B cell (primary cell): ENCODE data around the gene LRRN4CL. TPM values are rescaled to one million over a fixed set of nuclear protein-coding genes. Genes with fewer than 3 reads are reported as not detected.

Experiments
- ATAC-seq: fragments of 200-7000 bp; cut with Tn5 transposase; one replicate; pipeline ENCODE4 v1.10.0; 2021; ENCODE audit warnings: low read depth, mild to moderate bottlenecking, moderate number of reproducible peaks, moderate library complexity
- CTCF ChIA-PET: fragments of 350-600 bp; sonication (Branson Sonifier 250); formaldehyde crosslinking; loops from one replicate; lab custom pipeline; 2021; ENCODE audit warnings: antibody characterized with exemption, inconsistent platforms; lab: Charles Lee
- POLR2A ChIA-PET: fragments of 350-600 bp; sonication (Branson Sonifier 250); formaldehyde crosslinking; loops from one replicate; lab custom pipeline; 2021; ENCODE audit warnings: antibody characterized with exemption; lab: Charles Lee
- DNase-seq: peaks from one replicate; pipeline ENCODE4 v3.0.0; 2013
- H2AFZ ChIP-seq: 2 replicates; pipeline ENCODE4 v1.6.1; 2012; ENCODE audit warnings: mild to moderate bottlenecking, low read depth, low read length; ENCODE audit not compliant: insufficient read depth, poor library complexity, severe bottlenecking
- H3K27ac ChIP-seq, 2 donors: 1 replicate in 1 of 2; 2 replicates in 1 of 2; pipeline ENCODE4 v1.5.1; 2012 to 2013; ENCODE audit warnings: low read length in 2 of 2, mild to moderate bottlenecking in 2 of 2, moderate library complexity in 1 of 2
- H3K27me3 ChIP-seq, 4 experiments: fragments of 200-600 bp in 1 of 4; sonication (generic) in 1 of 4; replicated peaks in 1 of 4; 1 replicate in 2 of 4; 2 replicates in 2 of 4; pipeline versions ENCODE4 v1.6.1 to v1.7.0; 2013 to 2016; ENCODE audit warnings: low read length in 3 of 4, mild to moderate bottlenecking in 2 of 4, mixed read lengths in 1 of 4, moderate library complexity in 1 of 4; ENCODE audit not compliant: insufficient read depth in 4 of 4, control insufficient read depth in 3 of 4; ENCODE audit errors: control extremely low read depth in 1 of 4
- H3K36me3 ChIP-seq, 2 experiments: replicated peaks in 1 of 2; 1 replicate in 1 of 2; 2 replicates in 1 of 2; pipeline versions ENCODE4 v1.6.1 to v1.7.1; 2013; ENCODE audit warnings: low read length in 1 of 2; ENCODE audit not compliant: insufficient read depth in 2 of 2, control insufficient read depth in 1 of 2; ENCODE audit errors: control extremely low read depth in 1 of 2, extremely low read depth in 1 of 2
- H3K4me1 ChIP-seq, 2 donors: fragments of 200-600 bp in 1 of 2; sonication (generic) in 1 of 2; 1 replicate in 1 of 2; 2 replicates in 1 of 2; pipeline versions ENCODE4 v1.5.1 to v1.6.1; 2013 to 2017; ENCODE audit warnings: low read length in 2 of 2; ENCODE audit not compliant: control insufficient read depth in 2 of 2, insufficient read depth in 2 of 2
- H3K4me2 ChIP-seq: replicated peaks from 2 replicates; pipeline ENCODE3; 2012; ENCODE audit warnings: mild to moderate bottlenecking, low read depth, low read length; ENCODE audit not compliant: poor library complexity, severe bottlenecking
- H3K4me3 ChIP-seq, 5 experiments: fragments of 200-600 bp in 1 of 5; sonication (generic) in 1 of 5; 1 replicate in 3 of 5; 2 replicates in 2 of 5; pipeline versions ENCODE4 v1.5.1 to v1.7.0; 2011 to 2016; ENCODE audit warnings: low read length in 4 of 5, mild to moderate bottlenecking in 4 of 5, low read depth in 2 of 5, control low read depth in 1 of 5, moderate library complexity in 1 of 5; ENCODE audit not compliant: insufficient read depth in 1 of 5; ENCODE audit errors: control extremely low read depth in 1 of 5, extremely low read depth in 1 of 5
- H3K79me2 ChIP-seq: fragments of 200-600 bp; sonication (generic); one replicate; pipeline ENCODE4 v1.6.0; 2016; ENCODE audit warnings: low read length; ENCODE audit not compliant: control insufficient read depth, insufficient read depth
- H3K9ac ChIP-seq: fragments of 200-600 bp; sonication (generic); 2 replicates; pipeline ENCODE4 v1.6.1; 2017; ENCODE audit warnings: mild to moderate bottlenecking, low read length, moderate library complexity
- H3K9me3 ChIP-seq, 3 donors: one replicate each; pipeline versions ENCODE4 v1.6.1 to v1.7.1; 2013; ENCODE audit warnings: low read length in 2 of 3; ENCODE audit not compliant: control insufficient read depth in 2 of 3, insufficient read depth in 1 of 3; ENCODE audit errors: control extremely low read depth in 1 of 3
- H4K20me1 ChIP-seq: 2 replicates; pipeline ENCODE4 v1.6.0; 2012; ENCODE audit warnings: mild to moderate bottlenecking, low read length; ENCODE audit not compliant: insufficient read depth, control insufficient read depth, poor library complexity, severe bottlenecking
- H3K27ac Mint-ChIP-seq: one replicate; pipeline ENCODE4 v1.8.0; 2021; ENCODE audit warnings: mixed read lengths
- H3K27me3 Mint-ChIP-seq: one replicate; pipeline ENCODE4 v1.8.0; 2021; ENCODE audit warnings: mixed read lengths
- H3K4me1 Mint-ChIP-seq: one replicate; pipeline ENCODE4 v1.8.0; 2021; ENCODE audit warnings: mixed read lengths
- H3K4me3 Mint-ChIP-seq: one replicate; pipeline ENCODE4 v1.8.0; 2021; ENCODE audit warnings: mixed read lengths
- H3K9me3 Mint-ChIP-seq: one replicate; pipeline ENCODE4 v1.8.0; 2022; ENCODE audit warnings: mixed read lengths; ENCODE audit not compliant: insufficient read depth
- EZH2 ChIP-seq: IDR thresholded peaks from 2 replicates; pipeline ENCODE4 v1.6.1; 2012; ENCODE audit warnings: borderline replicate concordance, low read depth, mild to moderate bottlenecking, moderate library complexity, low read length; ENCODE audit not compliant: insufficient read depth, poor library complexity, severe bottlenecking
- WGBS: methylation state at CpG from one replicate; pipeline ENCODE4 v1.1.5; 2013; ENCODE audit warnings: missing lambda C conversion rate; ENCODE audit not compliant: insufficient coverage; 5-methylcytosine and 5-hydroxymethylcytosine counted together
- intact Hi-C: fragments of 100-400 bp; cut with micrococcal nuclease; formaldehyde crosslinking; loops from one replicate; pipeline ENCODE4 v1.10.0; 2022
- polyA plus RNA-seq: library from polyadenylated mRNA; depleted of rRNA; stranded (reverse); fragments of >200 nt; gene quantifications from 2 replicates; pipeline ENCODE4 v1.2.3, GENCODE V29; 2012
- total RNA-seq, 2 donors: library from RNA; stranded (reverse); fragments of 120-200 nt in 1 of 2; gene quantifications; 1 replicate in 1 of 2; 2 replicates in 1 of 2; pipeline versions ENCODE4 v1.2.3 to v1.2.4, GENCODE V29; 2013 to 2022
- TF ChIP-seq, protein P1 (sequence below): fragments of 200-600 bp; IDR thresholded peaks from one replicate; pipeline ENCODE4 v1.8.0; 2022; ENCODE audit warnings: antibody characterized with exemption, mild to moderate bottlenecking

The LRRN4CL gene
- total and polyA plus RNA-seq, 2 donors (not counting 1 experiment from before 2014, with no cell fraction given), result 0.03 to 0.25 TPM

GRCh38 chr11:62716816-62717215, 27.5 kb upstream of the LRRN4CL start:
- Histone ChIP-seq H3K9me3 (no peaks in the 10 kb centered on the region), H3K4me1 (peaks cover 0 to 5% of the 10 kb centered on the region in 2 donors), H2AFZ (no peak overlapping the region), H3K36me3 (peaks cover 6 to 92% of the 10 kb centered on the region in 2 experiments), H3K79me2 (peaks cover 62% of the 10 kb centered on the region), H3K27ac (no peak overlapping the region), H3K9ac (no peak overlapping the region), H3K27me3 (no peaks in the 10 kb centered on the region), H3K4me2 (no peak overlapping the region), H3K4me3 (no peak overlapping the region), H4K20me1 (peaks cover 15% of the 10 kb centered on the region)
- ATAC-seq, result no peak
- no peak overlapping the region for H3K4me3 Mint-ChIP-seq
- CTCF ChIA-PET, result no interaction called here
- no peaks in the 10 kb centered on the region for H3K27me3 Mint-ChIP-seq
- TF ChIP-seq, protein P1, sequence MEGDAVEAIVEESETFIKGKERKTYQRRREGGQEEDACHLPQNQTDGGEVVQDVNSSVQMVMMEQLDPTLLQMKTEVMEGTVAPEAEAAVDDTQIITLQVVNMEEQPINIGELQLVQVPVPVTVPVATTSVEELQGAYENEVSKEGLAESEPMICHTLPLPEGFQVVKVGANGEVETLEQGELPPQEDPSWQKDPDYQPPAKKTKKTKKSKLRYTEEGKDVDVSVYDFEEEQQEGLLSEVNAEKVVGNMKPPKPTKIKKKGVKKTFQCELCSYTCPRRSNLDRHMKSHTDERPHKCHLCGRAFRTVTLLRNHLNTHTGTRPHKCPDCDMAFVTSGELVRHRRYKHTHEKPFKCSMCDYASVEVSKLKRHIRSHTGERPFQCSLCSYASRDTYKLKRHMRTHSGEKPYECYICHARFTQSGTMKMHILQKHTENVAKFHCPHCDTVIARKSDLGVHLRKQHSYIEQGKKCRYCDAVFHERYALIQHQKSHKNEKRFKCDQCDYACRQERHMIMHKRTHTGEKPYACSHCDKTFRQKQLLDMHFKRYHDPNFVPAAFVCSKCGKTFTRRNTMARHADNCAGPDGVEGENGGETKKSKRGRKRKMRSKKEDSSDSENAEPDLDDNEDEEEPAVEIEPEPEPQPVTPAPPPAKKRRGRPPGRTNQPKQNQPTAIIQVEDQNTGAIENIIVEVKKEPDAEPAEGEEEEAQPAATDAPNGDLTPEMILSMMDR, result no peak
- TF ChIP-seq EZH2, result no peak
- WGBS, result 95% methylated on average over 10 of the region's 11 CpGs
- H3K27ac Mint-ChIP-seq, result no peak overlapping the region
- no peaks in the 10 kb centered on the region for H3K9me3 Mint-ChIP-seq
- POLR2A ChIA-PET, result no interaction called here
- intact Hi-C loops, result no loop called here
- no peak for DNase-seq
- H3K4me1 Mint-ChIP-seq, result peaks cover 21% of the 10 kb centered on the region

GRCh38 chr11:62716206-62716605, 26.9 kb upstream of the LRRN4CL start:
- H3K36me3 ChIP-seq, result peaks cover 6 to 91% of the 10 kb centered on the region in 2 experiments
- DNase-seq (no peak), ATAC-seq (no peak)
- no peak overlapping the region for H2AFZ ChIP-seq
- H4K20me1 ChIP-seq, result peaks cover 12% of the 10 kb centered on the region
- no CpG with 5 or more reads among the region's 5 CpGs for WGBS
- CTCF ChIA-PET, result no interaction called here
- no peak overlapping the region for H3K9ac ChIP-seq
- POLR2A ChIA-PET, result no interaction called here
- H3K27ac ChIP-seq, result no peak overlapping the region
- no peak overlapping the region for H3K4me3 Mint-ChIP-seq
- TF ChIP-seq, protein P1, result no peak
- no peak for TF ChIP-seq EZH2
- intact Hi-C loops, result no loop called here
- H3K27me3 Mint-ChIP-seq, result no peaks in the 10 kb centered on the region
- peaks cover 56% of the 10 kb centered on the region for H3K79me2 ChIP-seq
- H3K9me3 Mint-ChIP-seq, result no peaks in the 10 kb centered on the region
- no peak overlapping the region for H3K4me3 ChIP-seq
- no peaks in the 10 kb centered on the region for H3K27me3 ChIP-seq
- no peaks in the 10 kb centered on the region for H3K9me3 ChIP-seq
- H3K4me1 Mint-ChIP-seq, result peaks cover 20% of the 10 kb centered on the region
- peaks cover 0 to 5% of the 10 kb centered on the region in 2 donors for H3K4me1 ChIP-seq
- no peak overlapping the region for H3K27ac Mint-ChIP-seq
- H3K4me2 ChIP-seq, result no peak overlapping the region
